GM21381 (cell line): ENCODE measurements around the gene RHOB.

Source experiments
- ATAC-seq: cut with Tn5 transposase; IDR thresholded peaks from one replicate; pipeline ENCODE4 v1.9.1; 2021; ENCODE audit warnings: mild to moderate bottlenecking, moderate library complexity; ENCODE audit not compliant: unreplicated experiment

RHOB gene

GRCh38 chr2:20436716-20437470, 10.0 kb upstream of the RHOB start:
- no peak for ATAC-seq

DNA sequence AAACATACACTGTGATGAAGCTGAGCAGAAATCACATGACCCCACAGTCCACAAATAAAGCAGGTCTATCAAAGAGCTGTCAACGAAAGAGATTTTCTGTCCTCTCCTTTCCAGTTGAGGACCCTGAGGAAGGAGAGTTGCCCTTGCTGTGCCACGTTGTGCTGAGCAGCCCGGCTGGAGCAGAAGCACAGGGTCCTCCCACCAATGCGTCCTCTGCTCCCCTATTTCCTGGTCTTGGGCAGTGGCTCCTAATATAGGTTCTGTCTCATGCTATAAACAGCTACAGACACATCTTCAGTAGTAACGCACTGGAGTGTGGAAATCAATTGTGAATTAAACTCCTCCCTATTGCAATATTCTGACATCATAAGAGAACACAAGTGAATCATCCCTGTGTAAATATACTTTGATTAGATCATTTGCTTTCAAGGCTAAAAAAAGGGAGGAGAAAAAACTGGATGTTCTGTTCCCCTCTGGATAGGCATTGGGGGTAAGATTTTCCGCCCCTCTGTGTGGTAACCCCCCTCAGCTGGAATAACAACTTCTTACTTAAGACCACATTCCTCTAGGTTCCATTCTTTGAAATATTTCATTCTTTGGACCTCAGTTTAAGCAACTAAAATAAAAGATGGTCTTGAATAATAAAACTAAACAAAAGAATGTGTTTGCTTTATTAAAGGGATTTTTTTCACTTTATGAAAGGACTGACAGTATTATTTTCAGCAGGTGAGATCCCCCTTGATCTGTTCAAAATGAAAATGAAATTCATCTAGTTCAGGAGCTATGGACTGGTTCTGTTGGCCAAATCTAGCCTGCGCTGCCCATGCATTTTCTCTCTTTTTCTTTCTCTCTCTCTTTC, 8.3 kb upstream of the RHOB start:
- ATAC-seq: no peak

GRCh38 chr2:20439193-20439475, 7.7 kb upstream of the RHOB start:
- no peak for ATAC-seq

GRCh38 chr2:20439503-20439902, 7.4 kb upstream of the RHOB start:
- no peak for ATAC-seq

DNA sequence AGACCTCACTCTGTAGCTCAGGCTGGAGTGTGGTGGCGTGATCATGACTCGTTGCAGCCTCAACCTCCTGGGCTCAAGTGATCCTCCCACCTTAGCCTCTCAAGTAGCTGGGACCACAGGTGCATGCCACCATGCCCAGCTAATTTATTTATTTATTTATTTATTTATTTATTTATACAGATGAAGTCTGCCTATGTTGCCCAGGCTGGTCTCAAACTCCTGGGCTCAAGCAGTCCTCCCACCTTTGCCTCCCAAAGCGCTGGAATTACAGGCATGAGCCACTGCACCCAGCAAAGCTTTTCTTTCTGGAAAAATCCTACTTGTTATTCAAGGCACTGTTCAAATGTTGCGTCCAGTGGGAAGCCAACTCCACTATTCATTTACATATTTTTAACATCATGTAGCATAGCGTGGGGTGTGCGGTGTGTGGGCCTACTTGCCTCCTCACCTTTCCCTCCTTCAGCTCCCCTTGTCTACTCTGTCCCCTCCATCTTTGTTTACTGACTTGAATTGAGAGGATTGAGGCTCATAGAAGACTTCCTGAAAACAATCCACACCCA, 6.8 kb upstream of the RHOB start:
- ATAC-seq: no peak

GRCh38 chr2:20443276-20443920, 3.5 kb upstream of the RHOB start:
- no peak for ATAC-seq

DNA sequence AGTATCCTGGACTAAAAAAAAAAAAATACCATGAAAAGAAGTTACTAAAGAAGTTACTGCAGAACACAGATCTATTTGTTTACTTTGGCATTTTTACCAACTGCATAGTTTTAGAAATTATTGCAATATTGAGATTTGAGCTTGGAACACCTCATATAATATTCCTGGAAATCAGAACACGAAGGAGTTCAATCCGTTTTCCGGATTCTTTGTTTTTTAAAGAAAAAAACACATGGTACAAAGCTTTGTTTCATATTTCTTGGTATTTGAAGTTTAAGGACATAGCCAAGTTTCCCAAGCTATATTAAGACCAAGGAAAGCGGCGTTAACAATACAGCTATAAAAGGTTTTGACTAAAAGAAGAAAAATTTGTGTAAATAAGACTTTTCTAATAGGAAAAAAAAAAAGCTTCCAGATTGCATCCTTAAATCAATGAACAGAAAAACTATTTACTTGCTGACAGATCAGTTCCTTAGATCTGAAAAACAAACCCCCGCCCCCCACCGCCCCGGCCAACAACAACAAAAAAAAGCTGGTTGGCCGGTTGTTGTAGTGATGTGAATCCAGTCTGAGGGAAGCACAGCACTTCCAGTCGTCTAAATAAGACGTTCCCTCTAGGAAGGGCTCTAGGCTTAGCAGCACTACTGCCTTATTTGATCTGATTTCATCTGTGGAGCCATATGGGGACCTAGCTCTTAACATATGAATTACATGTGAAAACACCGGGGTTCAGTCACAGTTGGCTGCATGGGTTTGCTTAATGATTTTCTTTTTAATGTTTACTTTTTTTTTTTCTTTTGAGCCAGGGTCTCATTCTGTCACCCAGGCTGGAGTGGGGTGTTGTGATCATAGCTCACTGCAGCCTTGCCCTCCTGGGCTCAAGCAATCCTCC, 2.5 kb upstream of the RHOB start:
- no peak for ATAC-seq

- ATAC-seq: no peak
Observed at GRCh38 chr2:20444993-20445910, 1.6 kb upstream of the RHOB start.

DNA sequence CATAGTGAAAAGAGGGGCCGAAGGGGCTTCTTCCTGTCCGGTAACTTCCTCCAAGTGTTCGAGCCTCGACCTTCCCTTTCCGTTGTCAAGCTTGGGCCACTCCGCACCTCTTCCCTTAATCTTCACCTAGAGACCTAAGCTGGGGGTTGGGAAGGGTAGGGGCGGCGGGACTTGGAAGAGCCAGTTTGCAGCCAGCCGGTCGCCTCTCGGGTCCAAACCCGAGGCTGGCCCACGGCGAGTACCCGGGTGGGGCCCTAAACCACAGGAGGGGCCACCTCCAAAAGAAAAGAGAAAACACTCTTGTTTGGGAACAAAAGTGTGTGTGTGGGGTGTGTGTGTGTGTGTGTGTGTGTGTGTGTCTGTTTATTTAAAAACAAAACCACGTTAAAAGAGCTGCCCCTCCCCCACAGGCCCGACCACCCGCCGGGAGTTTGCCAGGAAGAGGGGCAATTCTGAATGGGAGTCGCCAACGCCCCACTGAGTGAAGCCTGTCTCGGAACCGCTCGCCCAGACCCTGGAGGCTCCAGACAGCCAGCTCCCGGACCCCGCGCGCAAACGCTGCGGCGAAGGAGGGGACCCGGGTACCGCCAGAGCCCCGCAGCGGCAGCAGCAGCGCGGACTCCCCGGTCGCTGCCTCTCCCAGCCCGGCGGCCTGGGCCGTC, 488 bp upstream of the RHOB start:
- ATAC-seq: no peak

GRCh38 chr2:20447437-20448245, 767 bp downstream of the RHOB start:
- peak; percentile 11 for ATAC-seq

DNA sequence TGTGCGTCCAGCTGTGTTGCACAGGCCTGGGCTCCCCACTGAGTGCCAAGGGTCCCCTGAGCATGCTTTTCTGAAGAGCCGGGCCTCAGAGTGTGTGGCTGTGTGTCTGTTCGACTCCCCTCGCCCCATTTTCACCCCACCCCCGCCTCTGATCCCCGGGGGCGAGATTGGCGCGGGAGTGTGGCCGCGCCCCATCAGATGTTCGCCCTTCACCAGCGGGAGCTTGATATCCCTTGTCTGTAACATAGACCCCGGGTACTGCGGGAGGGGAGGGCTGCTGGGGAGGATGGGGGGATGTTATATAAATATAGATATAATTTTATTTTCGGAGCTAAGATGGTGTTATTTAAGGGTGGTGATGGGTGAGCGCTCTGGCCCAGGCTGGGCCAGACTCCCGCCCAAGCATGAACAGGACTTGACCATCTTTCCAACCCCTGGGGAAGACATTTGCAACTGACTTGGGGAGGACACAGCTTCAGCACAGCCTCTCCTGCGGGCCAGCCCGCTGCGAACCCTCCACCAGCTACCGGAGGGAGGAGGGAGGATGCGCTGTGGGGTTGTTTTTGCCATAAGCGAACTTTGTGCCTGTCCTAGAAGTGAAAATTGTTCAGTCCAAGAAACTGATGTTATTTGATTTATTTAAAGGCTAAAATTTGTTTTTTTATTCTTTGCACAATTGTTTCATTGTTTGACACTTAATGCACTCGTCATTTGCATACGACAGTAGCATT, 1.5 kb downstream of the RHOB start:
- ATAC-seq: no peak

GRCh38 chr2:20448977-20449306, 2.1 kb downstream of the RHOB start:
- no peak for ATAC-seq

- no peak for ATAC-seq
Observed at GRCh38 chr2:20449501-20450200, 2.8 kb downstream of the RHOB start.

DNA sequence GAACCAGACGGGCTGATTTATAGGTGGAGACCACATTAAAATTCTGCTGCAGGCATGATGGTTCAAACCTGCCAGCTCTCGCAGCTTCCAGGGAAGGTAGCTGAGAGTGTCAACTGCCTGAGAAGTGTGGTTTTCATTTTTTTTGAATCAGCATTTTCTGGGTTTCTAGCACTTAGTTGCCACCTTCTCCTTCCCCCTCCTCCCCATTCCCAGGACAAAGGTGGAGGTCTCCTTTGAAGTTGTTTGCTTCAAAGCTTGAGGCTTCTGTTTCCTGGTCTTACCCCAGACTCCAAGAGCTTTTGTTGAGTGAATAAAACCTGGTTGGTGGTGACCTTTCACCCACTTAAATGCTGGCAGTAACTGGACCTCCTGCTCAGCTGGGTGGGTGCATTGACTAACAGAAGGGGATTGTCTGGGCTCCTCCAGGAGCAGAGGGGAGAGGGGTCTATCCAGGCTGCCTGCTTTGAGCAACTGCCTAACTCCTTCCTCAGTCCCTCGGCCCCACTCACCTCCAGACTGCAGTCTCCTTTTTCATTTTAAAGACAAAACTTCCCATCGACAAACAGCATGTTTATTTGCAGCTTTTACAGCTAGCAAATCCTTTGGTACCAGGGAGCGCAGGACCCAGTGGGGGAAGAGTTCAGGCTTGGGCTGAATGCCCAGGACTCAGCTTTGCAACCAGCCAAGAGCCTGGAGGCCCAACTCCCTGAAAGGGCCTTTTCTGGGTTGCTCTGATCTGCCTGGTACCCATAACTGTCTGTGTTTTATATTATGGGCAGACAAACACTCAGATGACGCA, 3.5 kb downstream of the RHOB start:
- no peak for ATAC-seq

DNA sequence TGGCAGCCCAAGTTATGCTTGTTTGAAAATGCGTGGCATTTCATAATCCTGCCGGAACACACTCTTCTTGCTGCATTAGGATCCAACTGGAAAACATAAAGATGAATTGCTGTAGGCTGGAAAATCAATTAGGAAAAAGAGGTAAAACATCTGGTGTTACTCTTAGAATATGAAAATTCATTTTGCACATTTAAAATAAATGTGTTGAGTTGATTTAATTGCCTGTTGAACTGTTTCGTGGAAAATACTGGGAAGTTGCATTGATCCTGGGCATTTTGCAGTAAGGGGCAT, 4.1 kb downstream of the RHOB start:
- ATAC-seq: no peak

DNA sequence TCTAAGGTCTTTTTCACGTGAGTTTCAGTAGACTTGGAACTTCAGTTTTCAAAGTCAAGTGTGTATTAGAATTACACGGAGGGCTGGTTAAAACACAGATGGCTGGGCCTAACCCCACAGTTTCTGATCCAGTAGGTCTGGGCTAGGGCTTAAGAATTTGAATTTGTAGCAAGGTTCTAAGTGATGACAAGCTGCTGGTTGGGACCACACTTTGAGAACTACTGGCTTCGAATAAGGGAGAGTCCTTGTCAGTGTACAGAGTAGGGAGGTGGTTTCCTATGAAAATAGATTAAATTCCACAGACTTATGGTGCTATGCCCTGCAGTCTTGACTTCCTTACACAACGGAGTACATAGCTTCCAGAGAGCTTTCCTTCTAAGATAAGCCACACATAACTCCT, 4.5 kb downstream of the RHOB start:
- ATAC-seq: no peak
